ENCODE measurements around the gene ATP7A.

The ATP7A gene

DNA sequence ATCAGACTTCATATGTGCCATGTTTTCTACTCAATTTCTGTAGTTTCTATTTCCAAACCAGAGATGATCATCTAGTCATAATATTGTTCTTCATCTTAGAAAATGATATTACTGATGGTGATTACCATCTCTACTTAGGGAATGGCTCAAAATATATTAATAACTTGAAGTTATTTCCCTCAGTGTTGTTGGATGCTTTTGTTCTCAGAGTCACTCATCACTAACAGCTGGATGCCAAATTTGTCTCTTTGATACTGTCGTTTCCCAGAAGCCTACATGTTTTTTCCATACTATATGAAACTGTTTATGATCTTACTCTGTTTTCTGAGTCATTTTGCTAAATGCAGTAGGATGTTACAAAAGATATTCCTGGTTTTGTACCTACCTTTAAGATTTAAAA lies 50.1 kb downstream of the ATP7A start:
- Mint-ChIP-seq H3K9me3 (peaks cover 12% of the 10 kb centered on the region), H3K4me1 (ENCODE audit: low read depth) (peaks cover 27% of the 10 kb centered on the region), H3K27me3 (ENCODE audit: low read depth) (no peaks in the 10 kb centered on the region), H3K36me3 (ENCODE audit: low read depth) (peaks cover 22% of the 10 kb centered on the region), H3K27ac (peak overlapping the region; percentile 63), H3K4me3 (peak overlapping the region; percentile 22)
- no peak for DNase-seq (ENCODE audit: low spot score)

DNA sequence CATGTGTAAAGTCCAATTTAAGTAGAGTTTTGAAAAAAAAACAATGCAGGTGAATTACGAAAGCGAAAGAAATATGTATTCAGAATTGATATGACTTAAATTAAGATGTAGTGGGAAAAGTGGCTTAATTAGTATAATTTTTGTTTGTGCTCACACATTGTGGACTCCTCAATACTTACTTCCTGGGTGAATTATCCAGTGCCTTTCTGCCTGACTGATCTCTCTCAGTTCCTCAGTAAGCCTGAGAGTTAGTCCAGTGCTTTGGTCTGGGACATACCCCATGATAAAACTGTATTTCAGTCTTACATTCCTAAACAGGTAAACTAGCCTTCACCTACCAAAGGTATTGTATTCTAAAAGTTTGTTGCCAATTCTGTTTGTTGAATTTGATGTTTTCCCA lies 50.6 kb downstream of the ATP7A start:
- DNase-seq (ENCODE audit: low spot score), result no peak
- Mint-ChIP-seq H3K4me1 (ENCODE audit: low read depth) (peaks cover 25% of the 10 kb centered on the region), H3K27ac (peak overlapping the region; percentile 63), H3K4me3 (peak overlapping the region; percentile 22), H3K27me3 (ENCODE audit: low read depth) (no peaks in the 10 kb centered on the region), H3K36me3 (ENCODE audit: low read depth) (peaks cover 26% of the 10 kb centered on the region), H3K9me3 (peaks cover 16% of the 10 kb centered on the region)

GRCh38 chrX:77962068-77962902 lies 51.8 kb downstream of the ATP7A start:
- DNase-seq (ENCODE audit: low spot score), result no peak
- peaks cover 16% of the 10 kb centered on the region for H3K9me3 Mint-ChIP-seq
- no peaks in the 10 kb centered on the region for H3K27me3 Mint-ChIP-seq (ENCODE audit: low read depth)
- H3K27ac Mint-ChIP-seq, result peak overlapping the region; percentile 88
- peak overlapping the region; percentile 79 for H3K4me3 Mint-ChIP-seq
- peaks cover 28% of the 10 kb centered on the region for H3K4me1 Mint-ChIP-seq (ENCODE audit: low read depth)
- peaks cover 26% of the 10 kb centered on the region for H3K36me3 Mint-ChIP-seq (ENCODE audit: low read depth)

DNA sequence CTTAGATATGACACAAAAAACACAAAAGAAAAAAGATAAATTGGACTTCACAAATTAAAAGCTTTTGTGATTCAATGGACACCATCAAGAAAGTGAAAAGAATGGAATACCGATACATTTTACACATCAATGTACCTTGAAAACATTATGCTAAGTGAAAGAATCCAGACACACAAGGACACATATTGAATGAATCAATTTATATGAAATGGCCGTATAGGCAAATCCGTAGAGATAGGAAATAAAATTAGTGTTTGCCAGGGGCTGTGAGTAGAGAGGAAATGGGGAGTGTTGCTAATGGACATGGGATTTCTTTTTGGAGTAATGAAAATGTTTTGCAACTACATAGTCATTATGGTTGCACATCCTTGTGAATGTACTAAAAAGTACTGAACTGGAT lies 55.9 kb downstream of the ATP7A start:
- Mint-ChIP-seq H3K4me3 (no peak overlapping the region), H3K27ac (no peak overlapping the region), H3K27me3 (ENCODE audit: low read depth) (no peaks in the 10 kb centered on the region), H3K9me3 (peaks cover 7% of the 10 kb centered on the region), H3K4me1 (ENCODE audit: low read depth) (peaks cover 17% of the 10 kb centered on the region), H3K36me3 (ENCODE audit: low read depth) (peaks cover 22% of the 10 kb centered on the region)
- no peak for DNase-seq (ENCODE audit: low spot score)

- no peak overlapping the region for H3K27ac Mint-ChIP-seq
- H3K9me3 Mint-ChIP-seq, result peaks cover 7% of the 10 kb centered on the region
- H3K36me3 Mint-ChIP-seq (ENCODE audit: low read depth), result peaks cover 21% of the 10 kb centered on the region
- DNase-seq (ENCODE audit: low spot score), result no peak
- peaks cover 7% of the 10 kb centered on the region for H3K4me1 Mint-ChIP-seq (ENCODE audit: low read depth)
- no peaks in the 10 kb centered on the region for H3K27me3 Mint-ChIP-seq (ENCODE audit: low read depth)
- H3K4me3 Mint-ChIP-seq, result no peak overlapping the region
Observed at GRCh38 chrX:77967631-77968030, 57.1 kb downstream of the ATP7A start.

DNA sequence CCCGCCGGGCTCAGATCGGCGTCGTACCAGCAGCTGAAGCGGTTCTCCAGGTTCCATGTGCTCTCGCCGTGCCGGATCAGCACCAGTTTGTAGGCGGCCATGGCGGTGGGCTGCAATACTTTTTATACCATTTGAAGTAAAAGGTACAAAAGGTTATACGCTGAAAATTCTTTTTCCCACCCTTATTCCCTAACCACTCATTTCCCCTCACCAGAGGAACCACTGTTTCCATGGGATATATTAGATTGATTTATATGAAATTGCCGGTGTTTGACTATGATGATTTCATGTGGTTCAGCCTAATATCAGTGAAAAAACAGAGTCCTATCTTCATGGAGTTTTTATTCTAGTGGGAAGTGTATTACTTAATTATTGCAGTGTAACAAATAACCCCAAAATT lies 59.0 kb downstream of the ATP7A start, which contains the start of gene PGAM4:
PGAM4 (minus strand) TSS at position 101 of the 400 bp plus-strand sequence; CDS start at position 101, 0 bp downstream.
- H3K27me3 Mint-ChIP-seq (ENCODE audit: low read depth), result no peaks in the 10 kb centered on the region
- H3K4me3 Mint-ChIP-seq, result no peak within 1 kb of the TSS
- H3K36me3 Mint-ChIP-seq (ENCODE audit: low read depth), result peaks cover 23% of the 10 kb centered on the region
- no peak within 1 kb of the TSS for H3K27ac Mint-ChIP-seq
- H3K9me3 Mint-ChIP-seq, result peaks cover 7% of the 10 kb centered on the region
- peaks cover 5% of the 10 kb centered on the region for H3K4me1 Mint-ChIP-seq (ENCODE audit: low read depth)
- no peak for DNase-seq (ENCODE audit: low spot score)

DNA sequence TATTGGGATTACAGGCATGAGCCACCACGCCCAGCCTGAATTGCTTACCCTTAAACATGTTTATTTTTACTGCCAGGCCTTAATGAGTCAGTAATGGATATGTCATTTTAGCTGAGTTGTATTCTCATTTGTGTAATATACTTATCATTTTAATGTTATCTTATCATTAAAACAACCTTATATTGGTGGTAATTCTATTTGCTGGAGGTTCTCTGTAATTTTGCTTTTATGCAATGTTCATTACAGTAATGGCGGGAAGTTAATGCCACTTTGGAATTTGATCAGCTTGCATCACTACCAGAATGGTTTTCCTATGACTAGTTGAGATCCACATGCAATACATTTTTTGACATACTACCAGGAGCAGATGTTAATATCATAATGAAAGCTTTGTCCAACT lies 65.3 kb downstream of the ATP7A start:
- Mint-ChIP-seq H3K9me3 (no peaks in the 10 kb centered on the region), H3K36me3 (ENCODE audit: low read depth) (peaks cover 15% of the 10 kb centered on the region), H3K4me1 (ENCODE audit: low read depth) (no peaks in the 10 kb centered on the region), H3K27ac (no peak overlapping the region), H3K4me3 (no peak overlapping the region), H3K27me3 (ENCODE audit: low read depth) (no peaks in the 10 kb centered on the region)
- DNase-seq (ENCODE audit: low spot score), result no peak

GRCh38 chrX:77977095-77977494 lies 66.6 kb downstream of the ATP7A start:
- Mint-ChIP-seq H3K4me1 (ENCODE audit: low read depth) (no peaks in the 10 kb centered on the region), H3K36me3 (ENCODE audit: low read depth) (peaks cover 12% of the 10 kb centered on the region), H3K4me3 (no peak overlapping the region), H3K27me3 (ENCODE audit: low read depth) (no peaks in the 10 kb centered on the region), H3K27ac (no peak overlapping the region), H3K9me3 (no peaks in the 10 kb centered on the region)
- DNase-seq (ENCODE audit: low spot score), result no peak

DNA sequence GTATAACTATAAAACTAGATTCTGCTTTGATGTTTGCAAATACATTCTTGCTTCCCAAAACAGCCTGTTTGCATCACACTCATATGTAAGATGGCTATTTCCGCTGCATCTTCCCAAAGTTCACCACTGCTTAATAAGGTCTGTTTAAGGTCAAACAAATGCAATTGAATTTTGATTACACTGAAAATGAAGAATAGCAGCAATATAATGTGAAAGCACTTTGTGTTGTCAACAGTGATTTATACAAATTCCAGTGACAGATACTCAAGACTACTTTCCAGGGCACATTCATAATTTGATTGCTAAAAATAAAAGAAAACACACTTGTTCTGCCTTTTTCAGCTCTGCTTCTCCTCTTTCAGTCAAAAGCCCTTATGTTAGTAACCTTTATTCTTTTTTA lies 67.0 kb downstream of the ATP7A start:
- no peaks in the 10 kb centered on the region for H3K9me3 Mint-ChIP-seq
- no peak overlapping the region for H3K4me3 Mint-ChIP-seq
- H3K4me1 Mint-ChIP-seq (ENCODE audit: low read depth), result no peaks in the 10 kb centered on the region
- peaks cover 12% of the 10 kb centered on the region for H3K36me3 Mint-ChIP-seq (ENCODE audit: low read depth)
- no peaks in the 10 kb centered on the region for H3K27me3 Mint-ChIP-seq (ENCODE audit: low read depth)
- H3K27ac Mint-ChIP-seq, result no peak overlapping the region
- DNase-seq (ENCODE audit: low spot score), result no peak

DNA sequence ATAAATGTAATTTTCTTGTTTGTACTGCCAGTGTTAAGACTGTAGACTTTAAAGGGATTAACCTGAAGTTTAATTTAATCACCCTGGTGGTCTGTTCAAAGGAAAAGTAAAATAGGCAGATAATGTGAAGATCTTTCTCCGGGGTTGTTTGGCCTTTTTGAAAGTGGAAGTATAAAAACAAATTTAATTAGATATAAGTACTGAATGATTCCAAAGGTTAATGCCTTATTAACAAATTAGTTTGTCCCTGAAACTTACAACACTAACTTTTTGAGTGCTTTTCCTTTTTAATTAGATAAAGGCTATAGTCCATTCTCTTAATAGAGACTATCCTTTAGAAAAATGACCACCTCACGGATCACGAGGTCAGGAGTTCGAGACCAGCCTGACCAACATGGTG lies 69.4 kb downstream of the ATP7A start:
- Mint-ChIP-seq H3K27me3 (ENCODE audit: low read depth) (no peaks in the 10 kb centered on the region), H3K4me1 (ENCODE audit: low read depth) (no peaks in the 10 kb centered on the region), H3K9me3 (no peaks in the 10 kb centered on the region), H3K36me3 (ENCODE audit: low read depth) (peaks cover 7% of the 10 kb centered on the region), H3K27ac (no peak overlapping the region), H3K4me3 (no peak overlapping the region)
- DNase-seq (ENCODE audit: low spot score), result no peak

DNA sequence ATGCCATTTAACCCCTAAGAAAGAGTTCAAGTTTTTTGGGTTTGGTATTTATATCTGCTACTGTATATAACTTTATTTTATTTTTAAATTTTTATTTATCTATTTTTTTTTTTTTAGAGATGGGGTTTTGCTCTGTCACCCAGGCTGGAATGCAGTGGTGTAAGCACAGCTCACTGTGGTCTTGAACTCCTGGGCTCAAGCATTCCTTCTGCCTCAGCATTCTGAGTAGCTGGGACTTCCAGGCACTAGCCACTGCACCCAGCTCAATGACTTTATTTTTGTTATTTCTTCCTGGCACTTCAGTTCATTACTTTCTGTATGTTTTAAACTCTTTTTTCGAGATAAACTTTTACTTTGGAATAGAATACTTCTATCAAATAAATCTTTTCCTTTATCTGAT lies 101.4 kb downstream of the ATP7A start:
- Mint-ChIP-seq H3K36me3 (ENCODE audit: low read depth) (peaks cover 6% of the 10 kb centered on the region), H3K4me1 (ENCODE audit: low read depth) (no peaks in the 10 kb centered on the region), H3K9me3 (no peaks in the 10 kb centered on the region), H3K27ac (no peak overlapping the region), H3K27me3 (ENCODE audit: low read depth) (no peaks in the 10 kb centered on the region), H3K4me3 (no peak overlapping the region)
- DNase-seq (ENCODE audit: low spot score), result no peak

DNA sequence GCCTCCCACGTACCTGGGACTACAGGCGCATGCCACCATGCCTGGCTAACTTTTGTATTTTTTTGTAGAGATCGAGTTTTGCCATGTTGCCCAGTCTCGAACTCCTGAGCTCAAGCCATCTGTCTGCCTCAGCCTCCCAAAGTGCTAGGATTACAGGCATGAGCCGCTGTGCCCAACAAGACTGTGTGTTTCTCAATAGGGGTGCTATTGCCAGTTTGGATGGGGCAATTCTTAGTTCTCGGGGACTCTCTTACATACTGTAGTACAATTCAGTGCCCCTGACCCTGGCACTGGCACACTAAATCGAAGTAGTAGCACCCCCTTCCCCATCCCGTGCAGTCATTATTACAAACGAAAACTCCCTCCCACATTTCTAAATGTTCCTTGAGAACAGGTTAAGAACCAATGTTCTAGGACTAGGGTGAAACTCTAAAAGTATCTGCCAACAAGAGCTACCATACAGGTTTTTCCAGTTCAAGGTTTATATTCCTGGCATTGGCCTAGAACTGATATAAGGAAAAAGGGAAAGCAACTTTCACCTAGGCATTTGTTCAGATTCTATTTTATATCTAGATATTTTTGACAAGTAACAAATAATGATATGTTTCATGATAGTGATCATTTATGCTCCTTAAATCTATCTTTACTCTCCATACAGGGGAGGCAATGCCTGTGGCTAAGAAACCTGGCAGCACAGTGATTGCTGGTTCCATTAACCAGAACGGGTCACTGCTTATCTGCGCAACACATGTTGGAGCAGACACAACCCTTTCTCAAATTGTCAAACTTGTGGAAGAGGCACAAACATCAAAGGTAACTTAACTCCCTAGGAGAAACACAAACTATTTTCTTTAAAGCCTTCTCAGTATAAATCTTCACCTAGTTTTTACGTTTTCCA lies 109.3 kb downstream of the ATP7A start:
- Mint-ChIP-seq H3K4me3 (no peak overlapping the region), H3K9me3 (no peaks in the 10 kb centered on the region), H3K27me3 (ENCODE audit: low read depth) (no peaks in the 10 kb centered on the region), H3K4me1 (ENCODE audit: low read depth) (peaks cover 3% of the 10 kb centered on the region), H3K27ac (no peak overlapping the region), H3K36me3 (ENCODE audit: low read depth) (peaks cover 3% of the 10 kb centered on the region)
- DNase-seq (ENCODE audit: low spot score), result no peak

- H3K4me3 Mint-ChIP-seq, result no peak overlapping the region
- H3K36me3 Mint-ChIP-seq (ENCODE audit: low read depth), result no peaks in the 10 kb centered on the region
- peak; percentile 4 for DNase-seq (ENCODE audit: low spot score)
- peaks cover 3% of the 10 kb centered on the region for H3K4me1 Mint-ChIP-seq (ENCODE audit: low read depth)
- no peaks in the 10 kb centered on the region for H3K9me3 Mint-ChIP-seq
- no peaks in the 10 kb centered on the region for H3K27me3 Mint-ChIP-seq (ENCODE audit: low read depth)
- no peak overlapping the region for H3K27ac Mint-ChIP-seq
Observed at GRCh38 chrX:78024349-78025059, 114.0 kb downstream of the ATP7A start.

DNA sequence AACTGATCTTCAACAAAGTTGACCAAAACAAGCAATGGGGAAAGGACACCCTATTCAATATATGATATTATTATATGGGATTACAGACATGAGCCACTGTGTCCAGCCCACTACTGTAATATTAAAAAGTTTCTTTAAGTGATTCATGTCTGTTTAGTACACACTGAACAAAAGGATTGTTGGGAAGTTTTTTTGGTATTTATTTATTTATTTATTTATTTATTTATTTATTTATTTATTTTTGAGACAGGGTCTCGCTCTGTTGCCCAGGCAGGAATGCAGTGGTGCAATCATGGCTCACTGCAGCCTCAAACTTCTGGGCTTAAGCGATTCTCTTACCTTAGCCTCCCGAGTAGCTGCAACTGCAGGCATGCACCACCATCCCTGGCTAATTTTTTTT lies 117.3 kb downstream of the ATP7A start:
- no peak overlapping the region for H3K4me3 Mint-ChIP-seq
- peaks cover 3% of the 10 kb centered on the region for H3K4me1 Mint-ChIP-seq (ENCODE audit: low read depth)
- H3K27ac Mint-ChIP-seq, result no peak overlapping the region
- DNase-seq (ENCODE audit: low spot score), result no peak
- no peaks in the 10 kb centered on the region for H3K27me3 Mint-ChIP-seq (ENCODE audit: low read depth)
- no peaks in the 10 kb centered on the region for H3K36me3 Mint-ChIP-seq (ENCODE audit: low read depth)
- H3K9me3 Mint-ChIP-seq, result no peaks in the 10 kb centered on the region

Data from T-helper 2 cell treated with Interferon-gamma antibody and Interleukin-4, amounts not matched to agents 5 μg/mL and 100 μg/mL, for 36 hours (primary cell).